Nephron progenitor cell (in vitro differentiated cells): ENCODE results near the gene PPP2R2D.
A peak's percentile ranks its signal among the peaks of the same experiment; 100 is the strongest.

ENCODE experiments used
- DNase-seq: peaks from one replicate; pipeline ENCODE4 v3.0.0; 2021
- H3K27ac Mint-ChIP-seq: 2 replicates; pipeline ENCODE4 v1.8.0; 2021; ENCODE audit warnings: mild to moderate bottlenecking, moderate library complexity, mixed read lengths
- H3K27me3 Mint-ChIP-seq: 2 replicates; pipeline ENCODE4 v1.8.0; 2021; ENCODE audit warnings: mild to moderate bottlenecking, low read depth, mixed read lengths; ENCODE audit not compliant: poor library complexity
- H3K36me3 Mint-ChIP-seq: 2 replicates; pipeline ENCODE4 v1.8.0; 2021; ENCODE audit warnings: low read depth, mixed read lengths
- H3K4me1 Mint-ChIP-seq: 2 replicates; pipeline ENCODE4 v1.8.0; 2021; ENCODE audit warnings: mixed read lengths
- H3K4me3 Mint-ChIP-seq: 2 replicates; pipeline ENCODE4 v1.8.0; 2021; ENCODE audit warnings: mild to moderate bottlenecking, moderate library complexity, mixed read lengths
- H3K9me3 Mint-ChIP-seq: 2 replicates; pipeline ENCODE4 v1.8.0; 2021; ENCODE audit warnings: mild to moderate bottlenecking, moderate library complexity, mixed read lengths
- CTCF ChIP-seq: fragments of 200-600 bp; sonication (generic); IDR thresholded peaks from 2 replicates; pipeline ENCODE4 v1.5.0; 2021; ENCODE audit warnings: antibody characterized with exemption

Gene PPP2R2D

GRCh38 chr10:131923038-131923756 lies 22.4 kb downstream of the PPP2R2D start:
- Mint-ChIP-seq H3K27me3 (no peaks in the 10 kb centered on the region), H3K9me3 (peaks cover 41% of the 10 kb centered on the region), H3K4me1 (peaks cover 45% of the 10 kb centered on the region), H3K36me3 (peaks cover 73% of the 10 kb centered on the region), H3K4me3 (peak overlapping the region; percentile 16), H3K27ac (peak overlapping the region; percentile 14)
- DNase-seq = no peak
- TF ChIP-seq CTCF = no peak

GRCh38 chr10:131925011-131925649 lies 24.3 kb downstream of the PPP2R2D start:
- peaks cover 41% of the 10 kb centered on the region for H3K9me3 Mint-ChIP-seq
- no peak for TF ChIP-seq CTCF
- peaks cover 64% of the 10 kb centered on the region for H3K4me1 Mint-ChIP-seq
- no peak overlapping the region for H3K4me3 Mint-ChIP-seq
- H3K36me3 Mint-ChIP-seq = peaks cover 62% of the 10 kb centered on the region
- DNase-seq = no peak
- H3K27me3 Mint-ChIP-seq = no peaks in the 10 kb centered on the region
- H3K27ac Mint-ChIP-seq = no peak overlapping the region

GRCh38 chr10:131925716-131926115 lies 24.9 kb downstream of the PPP2R2D start:
- no peak for DNase-seq
- H3K9me3 Mint-ChIP-seq = peaks cover 41% of the 10 kb centered on the region
- peaks cover 64% of the 10 kb centered on the region for H3K4me1 Mint-ChIP-seq
- peaks cover 66% of the 10 kb centered on the region for H3K36me3 Mint-ChIP-seq
- no peaks in the 10 kb centered on the region for H3K27me3 Mint-ChIP-seq
- TF ChIP-seq CTCF = no peak
- H3K27ac Mint-ChIP-seq = no peak overlapping the region
- no peak overlapping the region for H3K4me3 Mint-ChIP-seq

GRCh38 chr10:131926253-131926652 lies 25.4 kb downstream of the PPP2R2D start:
- peaks cover 41% of the 10 kb centered on the region for H3K9me3 Mint-ChIP-seq
- no peak overlapping the region for H3K27ac Mint-ChIP-seq
- H3K27me3 Mint-ChIP-seq = no peaks in the 10 kb centered on the region
- no peak overlapping the region for H3K4me3 Mint-ChIP-seq
- TF ChIP-seq CTCF = no peak
- H3K36me3 Mint-ChIP-seq = peaks cover 72% of the 10 kb centered on the region
- H3K4me1 Mint-ChIP-seq = peaks cover 64% of the 10 kb centered on the region
- no peak for DNase-seq

- Mint-ChIP-seq H3K9me3 (peaks cover 41% of the 10 kb centered on the region), H3K4me3 (no peak overlapping the region), H3K27ac (peak overlapping the region; percentile 93), H3K36me3 (peaks cover 79% of the 10 kb centered on the region), H3K27me3 (no peaks in the 10 kb centered on the region), H3K4me1 (peaks cover 59% of the 10 kb centered on the region)
- no peak for TF ChIP-seq CTCF
- DNase-seq = no peak
Observed at GRCh38 chr10:131926743-131927595, 26.2 kb downstream of the PPP2R2D start.
